Activated CD8-positive, alpha-beta memory T cell treated with anti-CD3 and anti-CD28 coated beads for 24 hours (primary cell): ENCODE data around the gene SPACA6.
"Not testable (repeated sequence)": the region's sequence is repeated elsewhere in the genome, so short reads cannot be mapped to it uniquely, and the experiment has no call there.

Source experiments
- DNase-seq: peaks from one replicate; pipeline ENCODE4 v3.0.0-alpha.2; 2020

The SPACA6 gene

GRCh38 chr19:51706885-51707284, 13.8 kb downstream of the SPACA6 start:
- no peak for DNase-seq

DNA sequence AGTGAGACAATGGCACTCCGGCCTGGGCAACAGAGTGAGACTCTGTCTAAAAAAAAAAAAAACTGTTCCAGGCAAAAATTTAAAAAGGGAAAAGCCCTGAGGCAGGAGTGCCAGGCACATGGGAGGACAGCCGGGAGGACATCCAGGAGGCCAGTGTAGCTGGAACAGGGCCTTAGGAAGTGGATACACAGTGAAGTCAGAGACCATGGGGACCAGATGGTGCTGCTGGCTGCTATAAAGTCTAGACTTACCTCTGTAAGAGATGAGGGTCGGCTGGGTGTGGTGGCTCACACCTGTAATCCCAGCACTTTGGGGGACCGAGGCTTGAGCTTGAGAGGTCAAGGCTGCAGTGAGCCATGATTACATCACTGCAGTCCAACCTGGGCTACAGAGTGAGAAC, 15.7 kb downstream of the SPACA6 start:
- no peak for DNase-seq

DNA sequence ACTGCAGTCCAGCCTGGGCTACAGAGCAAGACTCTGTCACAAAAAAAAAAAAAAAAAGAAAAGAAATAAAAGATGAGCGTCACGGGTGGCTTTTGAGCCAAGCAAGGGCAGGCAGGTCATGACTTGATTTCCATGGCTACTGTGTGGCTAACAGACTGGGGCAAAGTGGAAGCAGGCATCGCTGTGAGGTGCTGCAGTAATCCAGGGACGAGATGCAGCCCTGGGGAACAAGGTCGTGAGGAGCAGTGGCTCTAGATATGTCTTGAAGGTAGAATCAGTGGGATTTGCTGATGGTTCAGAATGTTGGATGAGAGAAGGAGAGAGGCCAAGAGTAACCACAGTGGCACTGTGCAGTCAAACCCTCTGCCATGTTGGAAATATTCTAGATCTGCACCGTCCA, 16.4 kb downstream of the SPACA6 start:
- DNase-seq, result no peak

DNA sequence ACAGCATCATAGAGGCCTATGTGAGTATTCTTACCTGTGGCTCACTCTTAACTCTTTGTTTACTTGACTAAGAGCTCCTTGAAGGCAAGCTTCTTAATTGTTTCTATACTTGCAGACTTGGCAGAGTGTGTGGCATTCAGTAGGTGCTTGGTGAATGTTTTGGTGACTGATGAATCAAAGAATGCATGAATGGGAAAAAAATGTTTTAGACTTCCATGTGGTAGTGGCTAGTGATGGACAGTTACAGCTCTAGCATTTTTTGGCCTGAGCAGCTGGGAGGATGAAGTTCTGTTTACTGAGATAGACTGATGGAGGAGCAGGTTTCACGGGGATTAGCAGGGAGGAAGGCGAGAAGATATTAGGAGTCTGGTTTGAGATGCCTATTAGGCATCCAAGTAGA, 17.0 kb downstream of the SPACA6 start:
- no peak for DNase-seq

GRCh38 chr19:51711702-51712101, 18.6 kb downstream of the SPACA6 start:
- no peak for DNase-seq

DNA sequence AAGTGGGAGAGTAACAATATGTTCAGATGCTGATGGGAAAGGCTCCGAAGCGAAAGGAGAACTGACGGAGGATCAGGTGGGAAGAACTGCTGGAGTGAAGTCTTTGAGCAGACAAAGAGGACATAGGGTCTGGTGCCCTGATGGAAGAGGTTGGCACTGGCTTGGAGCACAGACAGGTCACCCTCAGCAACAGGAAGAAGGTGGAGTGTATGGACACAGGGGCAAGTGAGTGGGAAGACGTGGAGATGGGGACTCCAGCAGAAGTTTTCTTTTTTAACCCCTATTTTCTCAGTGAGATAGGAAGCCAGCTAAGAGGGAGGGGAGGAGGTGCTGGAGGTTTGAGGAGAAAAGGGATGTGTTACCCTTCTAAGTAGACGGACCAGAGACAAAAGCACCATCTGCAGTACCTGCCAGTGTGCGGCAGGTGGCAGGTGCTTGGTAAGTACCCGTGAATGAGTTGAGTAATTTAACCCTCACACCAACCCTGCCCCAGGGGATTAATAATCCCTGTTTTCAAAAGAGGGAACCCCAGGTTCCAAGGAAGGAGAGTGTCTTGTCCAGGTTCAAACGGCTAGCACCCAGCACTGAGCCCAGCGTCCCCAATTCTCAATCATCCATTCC, 19.4 kb downstream of the SPACA6 start:
- DNase-seq, result no peak

DNA sequence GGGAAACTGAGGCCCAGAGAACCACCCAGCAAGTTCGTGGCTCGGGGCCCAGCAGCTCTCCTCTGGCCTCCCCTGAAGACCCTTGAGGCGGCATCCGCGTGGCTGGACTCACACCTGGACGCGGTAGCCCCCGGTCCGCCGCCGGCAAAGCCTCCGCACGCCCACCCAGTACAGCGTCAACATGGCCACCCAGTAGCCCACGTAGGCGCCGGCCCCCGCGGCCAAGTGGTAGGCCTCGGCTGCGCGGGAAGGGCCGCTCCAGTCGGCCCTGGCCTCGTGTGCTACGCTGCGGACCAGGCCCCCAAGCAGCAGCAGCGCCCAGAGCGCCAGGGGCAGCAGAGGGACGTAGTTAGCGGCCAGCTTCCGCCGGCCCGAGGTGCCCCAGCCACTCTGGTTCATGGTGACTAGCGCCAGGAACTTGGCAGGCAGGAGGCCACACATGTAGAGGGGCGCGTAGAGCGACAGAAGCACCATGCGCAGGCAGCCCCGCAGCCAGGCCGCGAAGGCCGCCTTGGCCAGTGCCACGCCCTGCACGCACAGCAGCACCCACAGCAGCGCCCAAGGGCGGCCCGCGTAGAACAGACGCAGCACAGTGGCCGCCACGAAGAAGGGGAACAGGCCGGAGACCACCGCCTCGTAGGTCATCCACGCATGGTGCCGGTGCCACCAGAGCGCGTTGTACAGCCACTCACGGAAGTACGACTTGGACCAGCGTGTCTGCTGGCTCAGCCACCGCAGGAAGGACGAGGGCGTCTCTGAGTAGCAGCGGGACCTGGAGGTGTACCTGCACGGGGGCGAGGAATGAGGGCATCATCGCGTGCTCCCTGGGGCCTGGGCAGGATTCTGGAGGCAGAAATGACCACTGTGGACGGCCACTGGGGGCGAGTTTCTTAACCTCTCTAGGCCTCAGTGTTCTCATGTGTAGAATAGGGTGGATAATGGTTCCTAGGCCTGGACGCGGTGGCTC, 20.5 kb downstream of the SPACA6 start:
- no peak for DNase-seq

DNA sequence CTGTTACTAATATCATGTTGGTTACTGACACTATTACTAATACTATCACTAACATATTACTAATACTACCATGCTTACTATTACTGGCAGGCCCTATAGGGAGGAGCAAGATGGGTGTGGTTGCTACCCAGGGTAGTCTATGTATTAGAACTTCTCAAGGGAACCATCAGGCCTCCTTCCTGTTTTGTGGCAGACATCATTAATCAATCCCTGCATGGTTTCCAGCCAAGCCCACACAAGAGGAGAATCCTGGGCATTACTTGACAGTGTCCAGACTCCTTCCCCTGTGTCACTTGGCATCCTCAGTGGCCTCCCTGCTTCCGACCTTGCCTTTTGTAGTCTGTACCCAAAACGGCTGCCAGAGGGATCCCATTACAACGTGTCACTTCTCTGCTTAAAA, 21.7 kb downstream of the SPACA6 start:
- no peak for DNase-seq

DNA sequence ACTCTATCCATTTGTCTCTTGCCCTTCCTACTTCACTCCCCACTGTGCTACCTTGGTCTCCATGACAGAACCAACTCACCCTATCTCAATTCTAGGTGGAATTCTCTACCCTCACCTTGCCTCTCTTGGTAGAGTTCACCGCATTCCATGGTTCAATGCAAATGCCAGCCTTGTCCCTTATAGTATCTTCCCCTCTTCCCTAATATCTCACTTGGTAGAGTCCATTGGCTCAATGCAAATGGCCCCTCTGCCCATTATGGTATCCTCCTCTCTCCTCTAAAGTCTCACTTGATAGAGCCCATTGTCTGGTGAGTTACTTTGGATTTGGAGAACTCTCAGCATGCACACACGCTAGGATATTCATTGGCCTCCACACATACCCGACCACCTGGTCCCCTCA, 22.7 kb downstream of the SPACA6 start:
- DNase-seq, result no peak

DNA sequence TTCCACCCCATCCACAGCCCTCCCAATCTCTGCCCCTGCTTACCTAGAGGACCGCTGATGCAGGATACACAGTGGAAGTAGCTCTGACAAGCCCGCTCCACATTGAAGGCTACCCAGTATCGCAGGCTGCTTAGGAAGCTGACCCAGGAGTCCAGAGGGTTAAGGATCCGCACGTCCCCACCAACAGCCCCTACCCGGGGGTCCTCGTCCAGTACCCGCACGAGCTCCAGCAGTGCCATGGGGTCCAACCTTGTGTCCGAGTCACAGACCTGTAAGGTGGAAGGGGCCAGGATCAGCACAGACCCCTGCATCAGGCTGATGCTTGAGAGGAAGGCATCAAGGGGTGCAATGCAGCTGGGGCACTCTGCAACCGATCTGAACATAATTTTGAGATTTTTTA, 23.8 kb downstream of the SPACA6 start:
- DNase-seq, result no peak

DNA sequence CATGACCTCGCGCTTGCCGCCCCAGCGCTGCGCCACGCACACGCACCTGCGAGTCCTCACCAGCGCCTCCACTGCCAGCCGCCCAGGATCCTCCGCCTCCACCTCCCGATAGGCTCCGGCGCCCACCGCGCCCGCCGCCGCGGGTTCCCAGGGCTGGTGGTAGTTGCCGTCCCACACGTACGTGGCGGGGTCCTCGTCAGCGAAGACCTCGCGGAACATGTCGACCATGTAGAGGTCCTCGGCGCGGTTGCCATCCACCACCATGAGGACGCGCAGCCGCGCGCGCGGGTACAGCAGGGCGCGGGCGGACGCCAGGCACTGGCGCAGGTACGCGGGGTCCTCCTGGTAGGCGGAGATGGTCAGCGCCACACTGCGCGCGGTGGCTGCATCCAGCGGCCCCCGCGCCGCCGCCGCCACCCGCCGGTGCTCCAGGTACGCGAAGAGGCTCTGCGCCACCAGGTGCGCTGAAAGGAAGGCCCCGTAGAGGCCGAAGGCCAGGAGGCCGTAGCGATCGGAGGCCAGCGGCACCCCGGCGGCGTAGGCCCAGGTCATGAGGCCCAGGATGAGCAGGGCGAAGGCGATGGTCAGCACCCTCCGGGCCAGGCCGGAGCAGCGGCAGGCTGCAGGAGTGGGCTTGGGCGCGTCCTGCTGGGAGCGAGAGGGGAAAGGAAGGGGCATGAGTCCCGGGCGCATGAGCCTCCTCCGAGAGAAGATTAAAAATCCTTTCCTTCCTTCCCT, 26.3 kb downstream of the SPACA6 start:
- no peak for DNase-seq

- no peak for DNase-seq
Measured at GRCh38 chr19:51721905-51722304, 28.8 kb downstream of the SPACA6 start.

DNA sequence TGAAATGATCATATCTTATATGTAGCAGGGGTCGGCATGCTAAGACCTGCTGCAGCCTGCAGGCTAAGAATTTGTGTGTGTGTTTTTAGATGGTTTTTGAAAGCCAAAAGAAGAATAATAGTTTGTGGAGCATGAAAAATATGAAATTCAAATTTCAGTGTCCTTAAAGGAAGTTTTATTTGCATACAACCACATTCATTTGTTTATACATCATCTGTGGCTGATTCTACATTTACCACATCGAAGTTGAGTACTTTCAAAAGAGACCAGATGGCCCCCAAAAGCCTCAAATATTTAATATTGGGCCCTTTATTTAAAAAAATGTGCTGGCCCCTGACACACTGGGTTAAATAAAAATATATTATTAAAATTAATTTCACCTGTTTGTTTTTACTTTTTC, 29.4 kb downstream of the SPACA6 start:
- no peak for DNase-seq

DNA sequence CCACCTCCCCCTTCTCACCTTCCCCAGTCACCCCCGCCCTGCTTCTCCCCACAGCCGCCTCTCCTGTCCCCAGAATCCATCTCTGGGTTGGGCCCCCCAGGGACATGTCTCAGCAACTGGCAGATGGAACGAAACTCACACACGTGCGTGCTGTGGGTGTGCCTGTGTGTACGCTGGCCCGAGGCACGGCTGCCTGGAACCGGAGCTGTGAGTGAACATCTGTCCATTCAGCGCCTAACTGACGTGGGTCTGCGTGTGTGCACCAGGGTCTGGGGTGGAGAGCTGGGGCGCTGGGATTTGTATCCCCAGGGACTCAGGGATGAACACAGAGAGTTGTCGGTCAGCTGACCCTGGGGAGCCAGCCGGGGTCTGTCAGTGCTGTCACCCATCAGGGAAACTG, 31.4 kb downstream of the SPACA6 start:
- DNase-seq, result no peak

GRCh38 chr19:51726049-51726448, 32.9 kb downstream of the SPACA6 start:
- no peak for DNase-seq

DNA sequence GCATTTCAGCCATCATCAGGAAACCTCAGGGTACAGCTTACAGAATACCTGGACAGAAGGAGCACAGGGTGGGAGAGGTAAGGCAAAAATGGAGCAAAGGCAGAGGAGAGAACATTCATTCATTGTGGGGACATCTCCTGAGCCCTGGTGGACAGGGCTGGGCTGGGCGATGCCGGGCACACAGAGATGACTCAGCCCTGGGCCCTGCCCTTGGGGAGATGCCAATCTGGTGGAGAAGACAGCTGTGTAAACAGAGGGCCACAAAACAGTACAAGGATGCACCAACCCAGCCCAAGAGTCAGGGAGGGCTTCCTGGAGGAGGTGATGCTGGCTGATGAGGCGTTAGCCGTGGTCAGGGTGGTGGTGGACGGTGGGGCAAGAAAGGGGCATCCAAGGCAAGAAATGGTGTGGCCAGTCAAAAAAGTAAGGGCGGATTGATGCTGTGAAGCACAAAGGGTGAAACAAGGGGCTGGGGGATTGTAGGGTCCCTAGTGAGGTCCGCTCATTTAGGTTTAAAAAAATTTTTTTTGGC, 34.3 kb downstream of the SPACA6 start:
- DNase-seq, result no peak

DNA sequence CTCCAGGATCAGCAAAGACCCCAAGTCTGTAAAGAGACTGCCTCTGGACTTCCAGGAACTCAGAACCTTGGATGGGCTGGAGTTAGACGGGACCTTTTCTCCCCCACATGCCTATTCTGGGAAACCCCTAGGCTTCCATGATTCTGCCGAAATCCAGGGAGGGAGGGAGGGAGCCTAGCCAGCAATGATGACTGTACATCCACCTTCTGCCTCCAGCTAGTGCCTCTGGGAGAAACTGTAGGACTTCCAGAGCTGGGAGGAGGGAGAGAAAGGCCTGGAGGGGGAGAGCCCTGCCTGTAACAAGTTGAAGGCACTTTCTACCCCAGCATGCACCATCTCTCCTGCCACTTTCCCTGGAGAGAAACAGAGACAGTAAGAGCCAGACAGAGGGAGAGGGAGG, 36.7 kb downstream of the SPACA6 start:
- no peak for DNase-seq

GRCh38 chr19:51733742-51734522, 40.8 kb downstream of the SPACA6 start:
- no peak for DNase-seq

DNA sequence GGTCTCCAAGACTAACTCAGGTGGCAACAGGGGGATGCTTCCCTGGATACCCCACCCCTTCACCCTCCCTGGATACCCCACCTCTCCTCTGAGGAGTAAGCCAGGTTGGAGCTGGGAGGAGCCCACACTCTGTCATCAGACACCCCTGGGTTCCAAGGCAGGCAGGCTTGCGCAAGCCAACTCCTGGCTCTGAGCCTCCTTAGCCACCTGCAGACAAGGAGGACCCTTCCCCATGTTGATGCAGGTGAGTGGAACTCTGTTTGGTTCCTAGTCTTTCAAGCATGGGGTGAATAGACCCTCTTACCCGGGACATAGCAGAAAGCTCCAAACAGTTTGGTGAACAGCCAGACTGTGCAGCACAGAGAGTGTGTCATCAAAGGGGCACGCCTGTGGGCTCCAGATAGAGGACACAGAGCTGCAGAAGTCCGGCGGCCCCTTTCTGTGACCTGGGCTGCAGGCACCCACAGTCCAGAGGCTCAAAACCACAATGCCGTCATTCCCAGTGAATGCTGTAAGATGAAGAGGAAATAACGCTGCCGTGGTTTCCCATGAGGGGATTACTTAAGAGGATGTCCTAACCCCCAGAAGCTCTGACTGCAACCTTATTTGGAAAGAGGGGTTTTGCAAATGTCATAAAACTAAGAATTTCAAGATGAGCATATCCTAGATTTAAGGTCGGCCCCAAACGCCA, 42.8 kb downstream of the SPACA6 start:
- DNase-seq, result no peak

- no peak for DNase-seq
Measured at GRCh38 chr19:51737389-51737788, 44.3 kb downstream of the SPACA6 start.

- DNase-seq, result no peak
Measured at GRCh38 chr19:51737924-51738323, 44.8 kb downstream of the SPACA6 start.

GRCh38 chr19:51738523-51738922, 45.4 kb downstream of the SPACA6 start:
- not testable (repeated sequence) for DNase-seq
